Stimulated activated CD4-positive, alpha-beta T cell treated with anti-CD3 and anti-CD28 coated beads, Interleukin-12 subunit alpha, Interleukin-12 subunit beta, amount 100 ng/mL, for 48 hours (primary cell): Measurements from ENCODE around the gene MRPL17.
A peak's percentile ranks its signal among the peaks of the same experiment; 100 is the strongest.
"Not testable (repeated sequence)": the region's sequence is repeated elsewhere in the genome, so short reads cannot be mapped to it uniquely, and the experiment has no call there.

Source experiments
- DNase-seq, 3 donors: peaks; one replicate each; pipeline ENCODE4 v3.0.0-alpha.2; 2020; ENCODE audit warnings: low read depth in 2 of 3, low spot score in 1 of 3

The MRPL17 gene

DNA sequence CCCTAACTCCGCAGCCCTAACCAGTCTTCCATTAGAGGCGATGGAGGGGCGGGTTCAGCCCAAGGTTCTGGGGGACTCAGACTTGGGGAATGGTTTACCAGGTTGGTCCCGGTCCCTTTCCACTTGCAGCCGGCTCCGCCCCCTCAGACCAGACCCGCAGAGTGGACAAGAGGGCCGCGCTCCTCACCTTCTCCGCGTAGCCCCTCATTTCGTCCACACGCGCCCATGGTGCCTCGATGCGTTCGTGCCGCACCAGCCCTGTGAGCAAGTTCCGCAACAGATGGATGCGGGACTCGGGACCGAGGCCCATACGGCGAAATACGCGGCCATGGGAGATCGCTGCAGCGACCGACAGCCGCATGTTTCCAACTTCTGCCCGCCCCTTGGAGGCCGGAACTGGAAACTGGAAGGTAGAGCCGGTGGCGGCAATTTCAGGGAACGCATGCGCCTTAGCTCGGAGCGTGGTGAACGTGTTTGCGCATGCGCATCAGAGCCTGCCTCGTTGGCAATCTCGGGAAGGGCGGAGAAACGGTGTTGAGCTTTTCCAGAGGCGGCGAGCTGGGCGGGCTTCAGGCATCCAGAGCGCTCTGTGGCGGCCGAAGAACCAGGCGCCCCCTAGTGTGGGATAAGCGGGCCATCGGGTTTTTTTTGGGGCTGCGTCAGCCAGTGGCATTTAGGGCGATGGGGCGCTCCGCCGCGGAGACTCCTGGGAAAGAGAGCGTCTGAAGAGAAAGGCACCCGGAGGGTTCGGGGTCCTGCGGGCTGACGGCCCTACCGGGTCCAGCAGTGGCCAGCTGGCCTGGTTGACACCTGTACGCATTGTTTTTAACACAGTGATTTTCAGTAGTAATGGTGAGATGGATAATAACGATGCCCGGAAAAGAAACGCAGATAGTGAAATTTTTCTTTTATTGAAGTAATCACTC is at the start of gene MRPL17:
Gene MRPL17, minus strand, starts transcription at position 405 of the 926 bp plus-strand sequence. Its CDS starts 44 bp downstream, at position 361.
- peak; percentile 98 to 99 (median 99) for DNase-seq

DNA sequence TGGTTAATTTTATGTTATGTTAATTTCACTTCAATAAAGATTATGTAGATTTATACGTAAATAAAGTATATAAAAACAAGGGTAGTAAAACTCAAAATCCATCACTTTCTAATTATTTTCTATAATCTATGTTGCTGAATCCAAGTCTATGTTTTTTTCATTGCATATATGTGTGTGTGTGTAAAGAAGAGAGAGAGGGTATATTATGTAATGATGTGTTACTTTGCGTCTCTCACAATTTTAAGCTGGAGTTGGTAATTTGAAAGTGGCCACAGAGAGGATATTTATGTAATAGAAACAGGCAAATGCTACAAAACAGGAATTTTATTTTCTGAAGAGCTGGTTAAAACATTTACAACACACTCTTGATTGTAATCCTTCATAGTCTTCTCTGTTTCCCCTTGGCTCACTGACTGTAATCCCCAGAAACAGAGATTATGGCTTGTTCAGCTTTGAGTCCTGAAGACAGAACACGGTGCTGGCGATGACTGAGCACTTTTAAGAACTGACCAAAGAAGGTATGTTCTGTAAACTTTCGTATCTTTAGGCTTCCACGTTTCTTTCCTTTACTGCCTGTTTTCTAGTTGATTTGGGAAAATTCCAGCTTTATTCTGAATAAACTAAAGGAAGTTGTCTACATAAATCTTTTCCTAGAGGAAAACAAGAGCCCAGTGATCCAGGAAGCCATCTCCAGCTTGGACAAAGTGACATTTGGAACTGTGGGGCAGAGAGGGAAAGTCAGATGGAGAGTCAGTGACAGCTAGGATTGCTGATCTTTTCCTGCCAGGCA is 45.0 kb upstream of the MRPL17 start:
- DNase-seq, result no peak

DNA sequence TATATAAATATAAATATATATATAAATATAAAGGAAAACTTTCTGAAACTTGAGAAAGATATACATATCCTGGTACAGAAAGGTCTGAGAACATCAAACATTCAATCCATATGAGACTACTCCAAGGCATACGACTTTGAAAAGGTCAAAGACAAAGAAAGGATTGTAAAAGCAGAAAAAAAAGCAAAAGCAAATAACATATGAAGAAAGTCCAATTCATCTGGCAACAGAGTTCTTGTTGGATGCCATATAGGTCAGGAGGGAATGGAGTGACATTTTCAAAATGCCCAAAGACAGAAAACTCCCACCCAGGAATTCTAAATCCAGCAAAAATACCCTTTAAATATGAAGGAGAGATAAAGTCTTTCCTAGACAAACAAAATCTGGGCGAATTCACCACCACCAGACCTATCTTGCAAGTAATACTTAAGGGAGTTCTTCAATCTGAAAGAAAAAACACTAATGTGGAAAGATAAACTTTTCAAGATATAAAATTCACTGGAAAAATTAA is 42.3 kb upstream of the MRPL17 start:
- no peak for DNase-seq

DNA sequence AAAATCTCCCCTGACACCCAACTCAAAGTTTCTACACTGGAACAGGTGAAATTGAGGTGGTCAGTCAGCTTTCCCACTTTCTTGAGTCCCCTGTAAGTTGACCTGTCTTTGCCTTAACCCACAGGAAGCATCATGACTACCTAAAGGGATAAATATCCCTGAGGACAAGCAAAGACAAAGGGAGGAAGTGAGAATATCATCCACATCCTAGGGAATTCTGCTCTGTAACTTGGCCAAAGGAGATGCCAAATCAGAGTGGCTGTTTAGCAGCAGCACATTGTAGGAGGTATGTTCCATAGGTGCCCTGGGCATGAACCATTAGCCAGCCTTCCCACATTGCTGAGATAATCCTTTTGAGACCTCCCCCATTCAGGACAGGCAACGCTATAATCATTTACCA is 40.9 kb upstream of the MRPL17 start:
- DNase-seq, result no peak

DNA sequence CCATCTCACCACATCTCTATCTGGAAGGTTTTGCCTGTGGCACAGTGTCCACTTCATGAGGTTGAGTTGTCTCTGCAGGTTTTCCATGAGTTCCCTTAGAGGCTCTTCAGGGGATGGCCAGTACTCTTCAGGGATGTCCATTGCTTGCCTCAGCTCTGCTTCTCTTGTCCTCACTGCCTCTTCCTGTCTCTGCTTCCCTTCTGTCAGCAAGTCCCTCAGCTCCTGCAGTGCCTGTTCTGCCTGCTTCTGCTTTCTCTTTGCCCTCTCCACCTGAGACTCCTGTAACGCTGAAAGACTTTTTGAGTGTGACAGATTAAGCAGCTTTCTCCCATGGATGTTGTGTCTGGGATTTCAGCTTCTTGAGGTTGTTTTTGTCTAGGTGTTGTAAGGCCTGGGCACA is 38.2 kb upstream of the MRPL17 start:
- DNase-seq, result no peak

DNA sequence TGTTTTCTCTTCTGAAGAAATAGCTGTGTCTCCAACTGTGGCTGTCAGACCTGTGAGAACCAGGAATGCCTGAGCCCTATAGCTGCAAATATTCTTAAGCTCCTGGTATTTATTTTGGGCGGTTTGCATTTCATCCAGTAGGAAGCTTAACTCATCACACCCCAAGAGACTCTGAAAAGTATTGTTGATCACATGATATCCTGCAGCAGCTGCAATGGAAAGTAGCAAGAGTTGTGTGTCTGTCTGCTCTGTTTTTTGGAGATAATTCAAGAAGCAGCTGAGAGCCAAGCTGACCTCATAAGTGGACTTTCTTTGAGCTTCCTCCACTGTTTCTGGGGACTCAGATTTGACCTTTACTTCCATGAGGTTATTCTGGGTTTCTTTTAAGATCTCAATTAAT is 36.4 kb upstream of the MRPL17 start:
- DNase-seq, result no peak

DNA sequence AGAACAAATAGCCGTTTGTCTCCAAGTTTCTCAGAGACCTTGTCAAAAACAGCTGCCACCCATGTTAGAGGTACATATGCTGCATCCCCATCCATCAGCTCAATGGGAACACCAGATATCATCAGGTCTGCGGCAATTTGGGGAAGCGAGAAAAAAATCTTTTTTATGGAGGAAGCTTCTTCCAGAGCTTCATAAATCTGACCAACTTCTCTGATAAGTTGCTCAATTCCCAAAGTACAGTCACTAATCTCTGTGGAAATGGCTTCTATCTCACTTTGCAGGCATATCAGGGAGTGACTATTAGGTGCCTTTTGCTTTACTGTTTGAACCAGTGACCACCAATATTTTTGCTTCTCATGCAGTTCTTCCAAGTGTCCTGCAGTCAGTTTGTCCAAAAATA is 34.3 kb upstream of the MRPL17 start:
- no peak for DNase-seq

DNA sequence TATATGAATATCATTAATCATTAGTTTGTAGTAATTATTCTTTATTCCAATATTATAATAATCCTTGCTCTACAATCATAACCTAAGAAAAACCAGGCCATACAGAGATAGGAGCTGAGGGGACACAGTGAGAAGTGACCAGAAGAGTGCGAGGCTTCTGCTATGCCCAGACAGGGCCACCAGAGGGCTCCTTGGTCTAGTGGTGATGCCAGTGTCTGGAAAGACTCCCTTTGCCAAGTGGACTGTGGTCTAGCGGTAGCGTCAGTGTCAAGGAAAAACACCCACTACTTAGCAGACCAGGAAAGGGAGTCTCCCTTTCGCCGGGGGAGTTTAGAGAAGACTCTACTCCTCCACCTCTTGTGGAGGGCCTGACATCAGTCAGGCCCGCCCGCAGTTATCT is 28.4 kb upstream of the MRPL17 start:
- DNase-seq, result peak in 2 of 3 donors; percentile 32 to 41

DNA sequence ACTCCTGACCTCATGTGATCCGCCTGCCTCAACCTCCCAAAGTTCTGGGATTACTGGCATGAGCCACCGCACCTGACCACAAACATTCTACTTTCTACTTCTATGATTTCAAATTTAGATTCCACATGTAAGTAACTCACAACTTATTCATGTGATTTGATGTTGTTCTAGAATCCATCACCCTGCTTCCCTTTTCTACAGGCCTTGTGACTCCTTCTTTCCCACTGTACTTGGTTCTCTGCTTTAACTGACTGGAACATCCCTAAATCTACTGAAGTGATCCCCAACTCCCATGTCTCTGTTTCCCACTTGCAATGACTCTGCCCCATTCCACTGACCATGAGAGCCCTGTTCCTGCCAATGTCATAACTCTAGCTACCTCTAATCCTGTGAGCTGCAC is 25.7 kb upstream of the MRPL17 start:
- DNase-seq, result no peak

DNA sequence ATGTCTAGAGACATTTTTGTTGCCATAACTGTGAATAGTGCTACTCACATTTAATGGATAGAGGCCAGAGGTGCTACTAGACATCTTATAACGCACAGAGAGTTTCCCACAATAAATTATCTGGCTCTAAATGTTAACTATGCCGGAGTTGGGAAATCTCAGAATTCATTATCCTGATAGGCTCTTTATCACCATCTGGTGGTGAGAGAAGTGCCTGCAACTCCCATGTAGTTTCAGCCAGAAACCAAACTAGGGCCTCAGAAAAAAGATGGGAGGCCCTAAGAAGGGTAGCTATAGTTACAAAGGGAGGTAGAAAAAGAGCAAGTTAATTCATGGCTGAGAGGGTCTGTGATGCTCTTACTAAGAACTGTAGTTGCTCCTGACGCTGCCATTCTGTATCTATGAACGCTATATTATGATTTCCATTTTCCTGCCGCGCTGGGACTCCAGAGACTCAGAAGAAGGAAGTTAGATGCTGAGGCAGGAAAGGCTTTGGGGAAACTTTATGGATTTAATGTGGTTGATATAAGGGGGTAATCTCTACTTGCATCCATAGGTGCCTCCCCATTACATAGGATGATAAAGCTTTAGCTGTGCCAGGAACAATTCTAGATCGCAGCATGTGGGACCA is 22.9 kb upstream of the MRPL17 start:
- peak in 2 of 3 donors; percentile 30 to 53 for DNase-seq

DNA sequence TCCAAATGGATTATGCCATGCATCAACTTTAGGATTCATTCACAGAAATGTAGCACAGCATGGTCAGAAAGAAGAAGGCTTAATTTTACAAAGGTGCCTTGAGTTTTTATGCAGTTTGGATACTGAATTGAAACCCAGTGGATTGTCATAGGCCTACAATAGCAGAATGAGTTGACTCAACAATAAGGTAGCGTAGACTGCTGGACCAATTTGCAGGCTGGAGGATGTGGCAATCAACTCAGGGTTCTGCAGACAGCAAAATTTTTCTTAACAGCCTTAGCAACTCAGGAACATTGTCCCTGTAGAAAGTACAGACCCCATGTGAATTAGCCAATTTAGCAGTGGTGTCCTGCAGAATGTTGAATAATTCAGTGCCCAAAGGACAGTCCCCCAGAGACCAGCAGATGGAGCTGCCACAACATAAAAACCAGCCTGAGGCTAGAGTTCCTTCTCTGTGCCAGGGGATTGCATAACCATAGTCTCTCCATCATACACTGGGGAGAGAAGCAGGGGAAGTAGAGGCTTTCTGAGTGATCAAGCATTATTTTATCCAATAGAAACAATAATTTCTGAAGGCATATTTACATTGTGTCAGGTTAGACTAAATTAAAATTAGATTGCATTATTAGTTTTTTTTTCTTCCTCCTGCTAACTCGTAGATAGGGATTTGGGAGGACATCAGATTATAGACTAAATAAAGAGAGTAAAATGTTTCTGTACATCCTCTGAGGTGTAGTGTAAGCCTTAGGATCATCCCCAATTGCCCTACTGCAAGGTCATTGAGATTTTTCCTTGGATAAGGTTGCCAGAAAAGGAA is 20.3 kb upstream of the MRPL17 start:
- DNase-seq, result no peak

DNA sequence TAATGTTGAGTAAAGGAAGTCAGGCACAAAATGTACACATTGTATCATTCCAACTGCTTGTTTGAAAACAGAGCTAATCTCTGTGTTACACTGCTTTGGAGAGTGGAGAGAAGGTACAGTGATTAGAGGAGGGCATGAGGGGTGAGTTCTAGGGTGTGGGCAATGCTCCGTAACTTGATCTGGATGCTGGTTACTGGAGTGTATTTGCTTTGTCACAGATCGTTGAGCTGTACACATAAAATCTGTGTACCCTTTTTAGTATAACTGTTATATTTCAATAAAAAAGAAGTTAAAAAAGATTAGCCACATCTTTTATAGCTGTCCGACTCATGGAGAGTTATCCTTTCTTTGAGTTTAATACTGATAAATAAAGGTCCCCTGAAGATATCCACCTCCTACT is 18.8 kb upstream of the MRPL17 start:
- not testable (repeated sequence) for DNase-seq

DNA sequence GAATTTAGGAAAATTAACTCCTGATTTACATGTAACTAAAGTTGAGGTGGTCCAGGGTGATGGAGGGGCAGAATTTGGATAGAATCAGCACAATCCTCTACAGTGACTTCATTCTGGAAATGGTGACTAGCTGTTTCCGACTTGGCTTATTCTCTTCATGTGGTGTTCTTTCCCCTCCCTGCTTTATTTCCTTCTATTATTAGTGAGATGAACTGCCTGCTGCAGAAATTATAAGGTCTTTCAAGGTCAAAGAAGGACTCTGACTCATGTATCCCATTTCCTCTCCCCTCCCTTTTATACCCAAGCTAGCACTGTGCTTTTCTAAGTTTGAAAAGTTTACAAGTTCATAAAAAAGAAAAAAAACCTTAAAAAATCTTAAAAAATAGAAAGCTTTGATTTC is 12.2 kb upstream of the MRPL17 start:
- peak in 1 of 3 donors; percentile 19 for DNase-seq

DNA sequence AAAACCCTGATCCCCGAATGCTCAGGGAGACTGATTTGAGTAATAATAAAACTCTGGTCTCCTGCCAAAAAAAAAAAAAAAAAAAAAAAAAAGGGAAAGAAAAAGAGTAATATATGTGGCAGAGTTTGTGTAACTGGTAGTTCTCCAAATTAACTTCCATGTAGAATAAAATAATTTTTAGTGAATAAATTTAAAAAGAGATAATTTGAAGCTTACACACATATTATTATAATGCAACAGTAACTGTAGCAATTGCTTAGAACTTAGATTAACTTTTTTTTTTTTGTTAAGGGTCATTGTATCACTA is 11.0 kb upstream of the MRPL17 start:
- DNase-seq, result no peak

DNA sequence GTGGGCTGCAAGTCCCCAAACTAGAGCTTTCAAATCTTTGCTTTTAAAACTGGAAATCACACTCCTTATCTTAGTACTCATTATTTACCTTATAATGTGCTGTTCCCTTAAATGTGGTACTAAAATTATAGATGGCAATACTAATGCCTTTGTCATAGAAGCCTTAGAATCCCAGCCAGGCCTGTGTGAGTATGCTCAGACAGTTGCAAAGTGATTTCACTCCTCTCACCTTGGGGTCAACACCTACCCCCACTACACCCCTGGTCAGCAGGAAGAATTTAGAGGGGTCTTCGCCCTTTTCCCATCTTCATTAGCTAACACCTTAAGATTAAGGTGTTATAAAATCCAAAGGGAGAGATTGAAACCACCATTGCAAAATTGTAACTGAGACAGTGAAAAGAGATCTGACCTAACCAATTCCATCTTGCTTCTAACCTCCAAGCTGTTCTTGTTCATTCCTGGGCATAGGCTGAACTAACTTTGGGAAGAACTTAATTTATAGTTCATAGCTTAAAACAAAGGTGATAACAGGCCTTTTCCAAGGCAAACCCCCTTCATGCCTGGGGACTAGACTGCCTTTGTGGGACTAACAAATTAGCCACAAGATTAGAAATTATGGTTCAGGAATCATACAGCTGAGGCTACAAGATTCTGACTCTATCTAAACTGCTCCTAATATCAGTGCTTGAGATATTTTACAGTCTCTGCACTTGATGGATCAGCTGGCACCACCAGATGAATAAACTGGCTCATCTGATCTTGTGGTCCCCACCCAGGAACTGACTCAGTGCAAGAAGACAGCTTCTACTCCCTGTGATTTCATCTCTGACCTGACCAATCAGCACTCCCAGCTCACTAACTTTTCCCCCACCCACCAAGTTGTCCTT is 10.4 kb upstream of the MRPL17 start:
- DNase-seq, result peak; percentile 44 to 57 (median 46)

DNA sequence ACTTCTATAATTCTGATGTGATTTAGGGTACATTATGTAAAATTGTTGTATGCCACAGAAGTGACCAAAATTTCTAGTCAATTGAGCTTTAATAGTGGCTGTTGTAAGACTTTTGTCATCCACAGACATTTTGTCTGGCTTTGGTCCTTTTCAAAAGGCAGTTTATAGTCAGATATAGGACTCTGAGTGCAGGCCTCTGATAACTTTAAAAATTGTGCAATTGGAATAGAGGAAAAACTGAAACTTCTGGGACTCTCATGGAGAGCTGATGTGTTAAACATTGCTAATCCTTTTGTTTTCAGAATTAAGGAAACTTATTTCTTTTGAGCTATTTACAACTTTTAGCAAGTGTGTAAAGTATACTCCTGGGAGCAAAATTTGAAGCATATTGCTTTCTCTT is 9.0 kb upstream of the MRPL17 start:
- DNase-seq, result no peak

DNA sequence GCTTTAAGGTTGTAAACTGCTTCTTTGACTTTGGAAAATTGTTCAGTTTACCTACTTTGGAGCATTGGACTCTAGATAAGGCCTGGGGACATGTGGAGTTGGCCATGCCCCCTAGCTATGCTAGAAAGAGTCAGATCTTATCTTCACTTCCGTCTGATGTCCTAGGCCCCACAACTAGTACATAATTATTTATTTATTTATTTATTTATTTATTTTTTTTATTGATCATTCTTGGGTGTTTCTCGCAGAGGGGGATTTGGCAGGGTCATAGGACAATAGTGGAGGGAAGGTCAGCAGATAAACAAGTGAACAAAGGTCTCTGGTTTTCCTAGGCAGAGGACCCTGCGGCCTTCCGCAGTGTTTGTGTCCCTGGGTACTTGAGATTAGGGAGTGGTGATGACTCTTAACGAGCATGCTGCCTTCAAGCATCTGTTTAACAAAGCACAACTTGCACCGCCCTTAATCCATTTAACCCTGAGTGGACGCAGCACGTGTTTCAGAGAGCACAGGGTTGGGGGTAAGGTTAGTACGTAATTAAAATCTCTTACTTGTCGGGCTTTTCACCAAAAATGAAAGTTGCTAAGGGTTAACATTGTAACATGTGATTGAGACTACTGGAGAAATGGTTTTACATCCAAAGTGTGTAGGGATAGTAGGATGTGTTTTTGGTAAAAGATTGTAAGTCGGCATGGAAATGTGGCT is 7.4 kb upstream of the MRPL17 start:
- DNase-seq, result not testable (repeated sequence)

DNA sequence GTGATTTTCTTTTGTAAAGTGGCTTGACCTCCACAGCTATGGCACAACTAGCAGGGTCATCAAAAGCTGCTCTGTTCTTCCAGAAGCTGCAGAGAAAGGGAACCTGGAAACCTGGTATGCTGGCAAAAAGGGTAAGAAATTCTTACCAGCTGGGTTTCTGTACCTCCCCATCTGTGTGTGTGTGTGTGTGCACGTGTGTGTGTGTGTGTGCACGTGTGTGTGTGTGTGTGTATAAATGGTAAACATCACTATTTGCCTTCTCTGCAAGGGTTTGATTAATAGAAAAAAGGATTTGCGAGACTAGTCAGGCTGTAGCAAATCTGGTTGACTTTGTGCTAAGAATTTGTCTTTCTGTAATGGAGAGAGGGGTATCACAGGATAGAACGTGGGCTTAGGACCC is 4.7 kb upstream of the MRPL17 start:
- DNase-seq, result no peak

DNA sequence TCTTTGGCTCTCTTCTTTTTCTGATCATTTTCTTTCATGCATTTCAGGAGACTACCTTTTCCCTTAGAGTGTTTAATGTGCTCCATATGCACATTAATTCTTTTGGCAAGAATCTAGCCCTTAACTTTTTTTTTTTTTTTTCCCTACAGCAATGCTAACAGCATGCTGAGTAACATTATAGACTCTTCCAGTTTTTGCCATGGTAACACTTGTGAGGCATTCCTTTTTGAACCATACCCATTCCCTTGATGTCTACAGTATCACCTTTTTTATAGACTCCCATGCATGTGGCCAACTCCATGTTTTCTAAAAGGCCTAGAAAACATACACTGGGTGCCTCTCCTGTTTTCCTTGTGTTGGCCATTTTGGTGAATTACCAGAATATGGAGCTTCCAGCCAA is 2.9 kb upstream of the MRPL17 start:
- DNase-seq, result no peak
